Superior temporal gyrus (tissue), 1 donor: ENCODE measurements around the gene GSE1.

ENCODE experiments used
- DNase-seq: peaks from one replicate; pipeline ENCODE4 v3.0.0-alpha.2; 2016; ENCODE audit errors: extremely low spot score

GSE1 gene

GRCh38 chr16:85675251-85675874 is 62.2 kb downstream of the GSE1 start:
- DNase-seq: peak; percentile 62

DNA sequence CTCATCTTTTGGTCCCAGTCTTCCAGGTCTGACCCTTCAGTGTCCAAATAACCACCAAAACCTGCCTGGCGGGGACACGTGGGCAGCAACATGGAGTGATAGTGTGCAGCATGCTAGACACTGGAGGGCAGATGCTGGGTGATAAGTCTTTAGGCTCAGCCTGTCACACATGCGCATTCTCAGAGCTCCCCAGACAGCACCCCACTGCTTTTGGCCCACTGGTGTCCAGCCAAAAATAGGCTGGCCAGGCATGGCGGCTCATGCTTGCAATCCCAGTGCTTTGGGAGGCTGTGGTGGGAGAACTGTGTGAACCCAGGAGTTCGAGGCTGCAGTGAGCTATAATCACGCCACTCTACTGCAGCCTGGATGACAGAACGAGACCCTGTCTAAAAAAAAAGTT is 63.3 kb downstream of the GSE1 start:
- no peak for DNase-seq

DNA sequence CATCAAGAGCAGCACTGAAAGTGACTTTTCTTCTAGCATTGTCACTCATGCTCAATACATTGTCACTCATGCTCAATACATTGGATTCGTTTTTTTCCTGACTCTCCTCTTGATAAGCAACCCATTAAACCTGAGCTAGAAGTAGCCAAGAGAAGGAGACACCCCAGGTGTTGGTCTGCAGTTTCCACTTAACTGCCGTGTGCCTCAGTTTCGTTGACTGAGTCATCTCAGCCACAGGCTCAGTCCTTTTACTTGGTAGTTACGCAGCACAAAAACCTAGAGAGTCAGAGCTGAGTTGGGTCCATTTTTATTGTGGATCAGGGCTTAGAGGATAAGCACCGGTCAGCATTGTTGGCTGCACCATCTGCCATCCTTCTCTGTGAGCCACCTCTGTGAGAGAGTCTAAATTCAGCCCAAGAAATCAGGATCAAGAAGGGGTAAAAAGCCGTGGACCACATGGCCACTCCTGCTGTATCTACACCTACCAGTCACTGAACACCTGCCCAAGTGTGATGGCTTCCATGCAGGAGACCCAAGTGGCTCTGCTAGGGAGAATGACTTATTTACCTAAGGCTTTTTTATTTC is 64.4 kb downstream of the GSE1 start:
- DNase-seq: no peak

- DNase-seq: no peak
Measured at GRCh38 chr16:85678016-85678415, 64.9 kb downstream of the GSE1 start.

DNA sequence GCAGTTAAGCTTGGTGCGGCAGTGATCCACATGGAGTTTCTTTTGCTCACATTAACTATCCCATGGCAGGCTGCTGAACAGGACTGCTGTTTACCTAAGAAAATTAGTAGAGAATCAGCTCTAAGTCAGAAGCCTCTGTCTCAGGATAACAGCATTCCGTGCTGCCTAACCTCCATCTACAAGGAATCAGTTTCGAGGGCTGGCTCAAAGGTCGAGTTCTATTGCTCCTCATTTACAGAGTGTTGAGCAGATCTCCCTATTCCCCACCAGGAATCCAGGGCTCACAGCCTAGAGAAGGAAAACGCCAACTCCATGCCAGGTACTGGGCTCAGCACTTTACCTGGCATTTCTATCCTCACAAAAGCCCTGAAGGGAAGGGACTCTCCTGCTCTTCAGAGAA is 65.7 kb downstream of the GSE1 start:
- no peak for DNase-seq

DNA sequence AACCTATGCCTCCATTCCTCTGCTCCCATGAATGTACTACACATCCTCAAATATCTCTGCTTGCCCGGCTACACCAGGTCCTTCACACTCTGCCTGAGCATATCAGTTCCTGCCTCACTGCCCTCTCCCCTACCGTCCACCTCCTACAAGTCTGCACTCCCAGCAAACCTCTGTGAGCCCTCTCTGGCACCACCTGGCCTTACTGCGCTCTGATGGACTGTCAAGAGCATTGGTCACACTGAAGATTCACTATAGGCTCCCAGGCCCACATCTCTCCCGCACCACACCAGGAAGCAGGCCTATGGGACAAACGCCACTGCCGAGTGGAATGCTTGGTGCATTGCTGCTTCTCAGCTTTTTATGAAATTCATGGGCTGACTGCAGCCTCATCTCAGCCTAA is 66.7 kb downstream of the GSE1 start:
- no peak for DNase-seq

GRCh38 chr16:85680352-85680944 is 67.3 kb downstream of the GSE1 start:
- DNase-seq: no peak

DNA sequence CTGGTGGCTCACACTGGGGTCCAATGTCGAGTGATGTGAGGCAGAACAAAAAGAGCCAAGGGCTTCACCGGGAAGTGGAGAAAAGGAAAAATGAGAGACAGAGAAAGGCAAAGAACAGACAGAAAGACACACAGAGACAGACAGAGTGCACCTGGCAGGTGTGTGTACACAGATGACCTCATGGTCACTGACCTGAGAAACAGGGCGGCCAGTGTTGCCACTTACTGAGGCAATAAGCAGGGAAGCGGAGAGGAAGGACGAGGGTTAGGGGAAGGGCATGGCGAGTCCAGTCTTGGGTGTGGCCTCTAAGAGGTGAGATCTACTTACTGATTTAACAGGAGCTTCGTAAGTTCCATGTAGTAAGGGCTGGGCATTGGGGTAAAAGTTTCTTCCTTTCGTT is 68.1 kb downstream of the GSE1 start:
- no peak for DNase-seq

DNA sequence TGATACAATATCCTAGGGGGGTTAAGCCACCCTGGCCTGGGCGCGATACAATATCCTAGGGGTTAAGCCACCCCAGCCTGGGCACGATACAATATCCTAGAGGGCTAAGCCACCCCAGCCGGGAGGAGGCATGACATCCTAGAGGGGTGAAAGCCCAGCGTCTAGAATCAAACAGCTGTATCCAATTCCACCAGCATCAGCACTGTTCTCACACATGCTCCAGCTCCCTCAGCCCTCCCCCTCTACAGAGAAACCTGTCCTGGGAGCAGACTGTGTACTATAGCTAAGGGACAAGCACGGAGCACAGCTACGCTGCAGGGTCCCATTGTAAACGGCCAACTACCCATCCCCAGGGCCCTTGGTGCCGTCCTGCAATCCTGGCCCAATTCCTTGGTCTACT is 69.4 kb downstream of the GSE1 start:
- no peak for DNase-seq

DNA sequence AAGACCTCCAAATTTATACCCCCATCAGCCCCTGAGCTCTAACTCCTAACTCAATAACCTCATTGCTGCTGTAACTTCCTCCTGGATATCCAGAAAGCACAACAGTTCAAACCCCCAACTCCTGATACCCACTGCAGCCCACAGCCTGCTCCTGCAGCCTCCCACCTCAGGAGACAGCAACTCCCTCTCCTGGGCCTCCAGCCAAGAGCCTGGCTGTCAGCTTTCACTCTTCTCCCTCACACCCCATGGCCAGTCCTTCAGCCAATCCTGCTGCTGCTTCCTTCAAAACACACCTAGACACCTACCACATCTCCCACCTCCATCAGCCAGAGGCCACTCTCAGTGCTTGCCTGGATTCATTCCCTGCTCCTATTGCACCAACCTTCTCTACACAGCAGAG is 70.2 kb downstream of the GSE1 start:
- DNase-seq: no peak

GRCh38 chr16:85685251-85685650 is 72.1 kb downstream of the GSE1 start:
- DNase-seq: no peak

DNA sequence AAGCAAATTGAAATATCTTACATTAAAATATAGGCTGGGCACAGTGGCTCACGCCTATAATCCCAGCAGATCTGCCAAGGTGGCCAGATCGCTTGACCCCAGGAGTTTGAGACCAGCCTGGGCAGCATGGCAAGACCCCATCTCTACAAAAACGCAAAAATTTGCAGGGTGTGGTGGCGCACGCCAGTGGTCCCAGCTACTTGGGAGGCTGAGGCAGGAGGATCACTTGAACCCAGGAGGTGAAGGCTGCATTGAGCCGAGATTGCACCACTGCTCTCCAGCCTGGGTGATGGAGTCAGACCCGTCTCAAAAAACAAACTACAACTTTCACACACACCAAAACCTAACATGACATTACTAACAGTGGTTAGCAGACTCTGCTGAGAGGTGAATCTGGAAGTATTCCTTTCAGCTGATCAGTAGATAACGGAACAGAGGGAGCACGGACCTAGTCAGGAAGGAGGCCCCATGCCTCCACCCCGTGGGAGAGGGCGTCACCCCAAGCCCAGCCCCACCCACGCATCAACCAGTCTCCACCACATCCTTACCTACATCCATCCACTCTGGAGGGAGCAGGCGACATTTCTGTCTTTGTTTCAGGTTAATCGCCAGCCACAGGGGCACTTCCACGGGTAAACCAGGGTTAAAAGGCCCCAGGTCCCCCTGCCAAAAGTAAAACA is 73.9 kb downstream of the GSE1 start:
- DNase-seq: no peak

DNA sequence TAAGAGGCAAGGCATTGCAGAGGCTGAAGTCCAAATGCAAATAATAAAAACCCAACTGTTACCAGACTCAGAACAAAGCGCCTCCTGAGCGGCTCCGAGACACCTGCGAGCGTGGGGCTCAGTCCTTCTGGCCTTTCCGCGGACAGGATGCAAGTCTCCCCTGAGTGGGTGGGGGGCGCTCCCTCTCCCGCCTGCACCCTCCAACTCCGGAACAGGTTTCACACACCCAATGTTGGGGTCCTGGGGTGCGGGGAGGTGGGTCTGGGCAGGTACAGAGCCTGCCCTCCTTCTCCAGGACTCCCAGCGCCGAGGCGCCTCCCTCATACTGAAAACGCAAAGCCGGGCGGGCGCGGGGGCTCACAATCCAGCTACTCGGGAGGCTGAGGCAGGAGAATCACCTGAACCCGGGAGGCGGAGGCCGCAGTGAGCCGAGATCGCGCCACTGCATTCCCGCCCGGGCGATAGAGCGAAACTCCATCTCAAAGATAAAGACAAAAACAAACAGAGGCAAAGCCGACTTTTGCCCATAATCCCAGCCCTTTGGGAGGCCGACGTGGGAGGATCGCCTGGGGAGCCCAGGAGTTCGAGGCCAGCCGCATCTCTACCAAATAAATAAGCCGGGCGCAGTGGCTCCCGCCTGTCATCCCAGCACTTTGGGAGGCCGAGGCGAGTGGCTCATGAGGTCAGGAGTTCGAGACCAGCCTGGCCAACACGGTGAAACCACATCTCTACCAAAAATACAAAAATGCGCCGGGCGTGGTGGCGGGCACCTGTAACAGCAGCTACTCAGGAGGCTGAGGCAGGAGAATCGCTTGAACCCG is 74.7 kb downstream of the GSE1 start:
- DNase-seq: no peak

DNA sequence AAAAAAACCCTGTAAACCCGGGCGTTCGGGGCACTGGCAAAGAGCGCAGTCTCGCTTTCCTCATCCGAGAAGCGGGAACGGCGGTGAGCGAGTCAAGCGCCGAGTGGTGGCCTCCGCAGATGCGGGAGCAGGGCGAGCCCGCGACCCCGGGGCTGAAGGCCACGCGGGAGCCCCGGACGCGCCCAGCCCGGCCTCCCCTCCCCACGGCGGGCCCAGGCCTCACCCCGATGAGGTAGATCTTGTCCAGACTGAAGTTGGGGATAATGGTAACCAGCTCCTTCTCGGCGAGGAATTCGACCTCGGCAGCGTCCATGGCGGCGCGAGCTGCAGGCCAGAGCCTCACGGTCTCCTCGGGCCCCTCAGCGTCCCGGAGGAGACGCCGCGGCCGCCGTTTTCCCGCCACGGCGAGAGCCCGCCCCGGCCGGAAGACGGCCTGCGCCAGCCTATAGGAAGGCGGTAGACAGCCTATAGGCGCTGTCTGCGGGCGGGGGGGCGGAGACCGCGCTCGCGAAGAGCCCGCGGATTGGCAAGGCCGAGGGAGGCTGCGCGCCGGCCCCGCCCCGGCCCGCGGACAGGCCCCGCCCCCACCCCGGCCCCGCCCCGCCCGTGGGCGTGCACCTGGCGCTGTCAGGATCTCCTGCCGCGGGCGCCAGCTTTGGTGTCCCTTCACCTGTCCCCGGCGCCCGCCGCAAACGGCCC is 75.6 kb downstream of the GSE1 start, which contains the start of gene GINS2:
GINS2 (minus strand) TSS at position 369 of the 699 bp plus-strand sequence; CDS start at position 313, 56 bp downstream.
- peak; percentile 78 for DNase-seq

DNA sequence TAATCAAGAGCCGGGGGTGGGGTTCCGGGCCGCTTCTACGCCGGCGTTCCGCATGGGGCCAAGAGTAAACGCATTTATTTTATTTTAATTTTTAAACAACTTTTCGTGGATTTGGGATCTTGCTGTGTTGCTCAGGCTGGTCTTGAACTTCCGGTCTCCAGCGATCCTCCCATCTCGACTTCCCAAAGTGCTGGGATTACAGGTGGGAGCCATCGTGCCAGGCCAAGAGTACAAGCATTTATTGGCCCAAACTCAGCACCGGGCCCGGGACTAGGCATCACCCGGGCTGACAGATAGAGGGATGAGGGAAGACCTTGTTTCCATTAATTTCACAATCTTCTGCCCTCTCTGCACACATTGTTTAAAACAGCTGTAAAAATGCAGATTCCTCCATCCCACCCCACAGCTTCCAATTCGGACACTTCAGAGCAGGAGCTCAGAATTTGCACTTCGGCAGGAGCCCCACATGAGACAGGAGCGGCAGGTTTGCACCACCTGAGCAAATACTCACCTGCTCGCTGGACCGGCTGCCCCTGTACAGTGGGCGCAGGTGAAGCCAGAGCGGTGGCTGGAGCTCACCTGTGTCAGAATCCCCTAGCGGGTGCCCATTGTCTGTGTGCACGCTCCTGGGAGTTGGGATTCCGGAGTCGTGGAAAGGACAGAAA is 76.3 kb downstream of the GSE1 start:
- no peak for DNase-seq

- no peak for DNase-seq
Measured at GRCh38 chr16:85689950-85690320, 76.8 kb downstream of the GSE1 start.

GRCh38 chr16:85690469-85691064 is 77.4 kb downstream of the GSE1 start:
- no peak for DNase-seq

GRCh38 chr16:85695196-85696128 is 82.3 kb downstream of the GSE1 start:
- no peak for DNase-seq

DNA sequence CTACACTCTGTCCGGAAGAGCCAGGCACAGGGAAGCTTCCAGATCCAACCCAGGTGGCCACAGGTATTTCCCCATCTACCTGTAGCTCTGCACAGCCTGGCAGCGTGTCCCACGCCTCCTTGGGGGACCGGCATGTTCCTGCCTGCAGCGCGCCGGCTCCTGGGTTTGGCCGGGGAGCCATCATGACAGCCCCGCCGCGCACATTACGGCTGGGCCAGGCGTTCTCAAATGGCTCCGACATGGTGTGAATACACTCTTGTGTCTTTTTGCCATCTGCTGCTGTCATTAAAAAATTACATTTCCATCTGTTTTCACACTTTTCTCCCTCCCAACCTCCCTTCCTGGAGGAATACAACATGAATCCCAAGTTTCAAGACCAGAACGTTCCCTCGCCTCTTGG is 83.7 kb downstream of the GSE1 start:
- DNase-seq: peak; percentile 48
